GM12878 (cell line): ENCODE results near the gene CITED2. TPM values are rescaled to one million over a fixed set of nuclear protein-coding genes. Genes with fewer than 3 reads are reported as not detected.

Source experiments
- MTA3 ChIP-seq: IDR thresholded peaks from 2 replicates; pipeline ENCODE4 v1.6.1; 2012; ENCODE audit warnings: low read length, inconsistent platforms, borderline replicate concordance
- WRNIP1 ChIP-seq: IDR thresholded peaks from 2 replicates; pipeline ENCODE4 v1.6.1; 2011; ENCODE audit warnings: low read depth, low read length, improper control_type of control experiment, borderline replicate concordance
- polyA plus RNA-seq, 11 experiments: library from polyadenylated mRNA; depleted of rRNA in 4 of 11; unstranded in 6 of 11; stranded (reverse) in 5 of 11; fragments of >200 nt; fragmentation: Nextera tagmentation in 4 of 11; fragmentation: Illumina TruSeq in 1 of 11; extraction: Ambion mirVana in 4 of 11; extraction: Trizol in 1 of 11; gene quantifications; 1 replicate in 1 of 11; 2 replicates in 10 of 11; pipeline versions ENCODE4 v1.2.1 to v1.2.3, GENCODE V29; 2011 to 2016; ENCODE audit warnings: inconsistent platforms in 2 of 11, missing spikeins in 2 of 11, low read depth in 1 of 11
- total RNA-seq, 4 experiments: library from RNA; depleted of rRNA in 3 of 4; stranded (reverse); fragments of >200 nt in 3 of 4; fragmentation: Illumina TruSeq in 1 of 4; extraction: Trizol in 1 of 4; gene quantifications; 2 replicates each; pipeline versions ENCODE4 v1.2.1 to v1.2.3, GENCODE V29; 2013 to 2021

Gene CITED2
- total and polyA plus RNA-seq, 10 of the 15 experiments (the other 5 are each of a cell fraction or from before 2014, with no cell fraction given), result 0.08 to 20.0 (median 7.3) TPM

DNA sequence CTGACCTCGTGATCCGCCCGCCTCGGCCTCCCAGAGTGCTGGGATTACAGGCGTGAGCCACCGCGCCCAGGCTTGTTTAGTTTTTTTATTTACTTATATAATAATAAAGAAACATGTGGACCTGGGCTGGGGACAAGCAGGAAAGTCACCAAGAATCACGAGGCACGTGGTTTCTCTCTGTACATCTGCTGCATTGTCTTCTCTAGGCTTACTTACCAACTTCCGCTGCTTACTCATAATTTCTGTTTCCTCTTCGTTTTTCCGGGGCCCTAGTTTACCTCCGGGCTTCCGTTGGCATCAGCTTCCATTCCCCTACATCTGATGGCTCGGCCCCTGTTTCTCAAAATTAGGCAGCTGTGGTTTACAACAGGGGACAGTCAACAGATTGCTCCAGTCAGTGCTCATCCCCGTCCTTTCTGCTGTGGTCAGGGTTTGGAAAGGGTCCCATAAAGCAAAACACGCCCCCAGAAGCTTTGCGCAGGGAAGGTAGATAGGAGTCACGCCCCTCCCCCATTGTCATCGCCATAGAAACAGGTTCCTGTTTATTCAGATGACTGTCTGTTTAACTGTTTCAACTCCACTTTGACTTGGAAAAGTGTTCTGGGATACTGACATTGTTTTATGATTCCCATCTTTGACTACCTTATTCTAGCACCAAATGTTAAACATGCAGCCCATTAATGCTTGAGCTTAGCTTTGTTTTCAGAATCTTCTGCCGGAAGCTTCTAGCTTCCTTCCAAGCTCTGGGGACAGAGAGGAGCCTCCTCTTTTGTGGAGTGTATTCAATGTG, 50.7 kb downstream of the CITED2 start (continued):
- TF ChIP-seq WRNIP1, result no peak
- no peak for TF ChIP-seq MTA3

Other genes starting within 250 kb of the CITED2 start
- gene HECA, start 239.6 kb downstream of the CITED2 start, total RNA-seq (2014; rRNA removed), result 3.9 and 4.5 TPM in 2 replicates
- gene HECA, start 239.6 kb downstream of the CITED2 start, total RNA-seq (2014; rRNA removed; fragmentation: Illumina TruSeq; extraction: Trizol), result 3.5 and 3.7 TPM in 2 replicates
- gene HECA, start 239.6 kb downstream of the CITED2 start, total RNA-seq (2021), result 4.5 and 4.7 TPM in 2 replicates
- 7.2 and 9.4 TPM in 2 replicates for gene HECA, start 239.6 kb downstream of the CITED2 start, polyA plus RNA-seq (2011; rRNA removed)
- gene HECA, start 239.6 kb downstream of the CITED2 start, polyA plus RNA-seq (2014; fragmentation: Illumina TruSeq; extraction: Trizol), result 2.8 TPM in 2 replicates
- gene HECA, start 239.6 kb downstream of the CITED2 start, polyA plus RNA-seq (2014; fragmentation: Nextera tagmentation; extraction: Ambion mirVana), result under 1 TPM; 0.64 to 0.82 TPM
- gene HECA, start 239.6 kb downstream of the CITED2 start, polyA plus RNA-seq (2014; rRNA removed), result 2.4 and 2.6 TPM in 2 replicates
- gene HECA, start 239.6 kb downstream of the CITED2 start, polyA plus RNA-seq (2016; fragmentation: Nextera tagmentation; extraction: Ambion mirVana), result under 1 TPM; 0.52 to 0.59 TPM
- 0.23 and 0.27 TPM in 2 replicates for gene TXLNB, start 82.7 kb downstream of the CITED2 start, total RNA-seq (2014; rRNA removed)
- 0.36 and 0.69 TPM in 2 replicates for gene TXLNB, start 82.7 kb downstream of the CITED2 start, total RNA-seq (2014; rRNA removed; fragmentation: Illumina TruSeq; extraction: Trizol)
- 0.21 TPM in 2 replicates for gene TXLNB, start 82.7 kb downstream of the CITED2 start, total RNA-seq (2021)
- 1.3 and 2.1 TPM in 2 replicates for gene TXLNB, start 82.7 kb downstream of the CITED2 start, polyA plus RNA-seq (2011; rRNA removed)
- gene TXLNB, start 82.7 kb downstream of the CITED2 start, polyA plus RNA-seq (2014; fragmentation: Illumina TruSeq; extraction: Trizol), result 0.05 and 0.22 TPM in 2 replicates
- gene TXLNB, start 82.7 kb downstream of the CITED2 start, polyA plus RNA-seq (2014; fragmentation: Nextera tagmentation; extraction: Ambion mirVana), result under 1 TPM; 0.07 to 0.10 TPM
- gene TXLNB, start 82.7 kb downstream of the CITED2 start, polyA plus RNA-seq (2014; rRNA removed), result 0.05 and 0.68 TPM in 2 replicates
- gene TXLNB, start 82.7 kb downstream of the CITED2 start, polyA plus RNA-seq (2016; fragmentation: Nextera tagmentation; extraction: Ambion mirVana), result under 1 TPM in 1 of 2 experiments, not detected in 1; 0.21 TPM